OCI-LY7 (cell line): ENCODE results near the gene EPHA8. TPM values are rescaled to one million over a fixed set of nuclear protein-coding genes. Genes with fewer than 3 reads are reported as not detected.

Experiments used
- BruUV-seq: library from RNA; stranded (reverse); fragments of 400-500 nt; replicated peaks from 2 replicates; lab custom pipeline; 2021; lab: Mats Ljungman, UMichigan
- CTCF ChIA-PET: fragments of 300-600 bp; sonication (Branson Sonifier 250); formaldehyde crosslinking; loops from one replicate; lab custom pipeline; 2022; ENCODE audit warnings: antibody characterized with exemption; ENCODE audit not compliant: unreplicated experiment; lab: Charles Lee
- POLR2A ChIA-PET: fragments of 300-600 bp; sonication (Branson Sonifier 250); formaldehyde crosslinking; loops from one replicate; lab custom pipeline; 2022; ENCODE audit warnings: antibody characterized with exemption; lab: Charles Lee
- DNase-seq: peaks from one replicate; pipeline ENCODE4 v3.0.0-alpha.2; 2015; ENCODE audit warnings: low spot score
- H2AFZ ChIP-seq: fragments of 200-600 bp; sonication (generic), shearing (Covaris generic); 2 replicates; pipeline ENCODE4 v1.6.1; 2014; ENCODE audit warnings: mild to moderate bottlenecking, antibody characterized with exemption, low read length, moderate library complexity
- H3K27ac ChIP-seq: fragments of 200-600 bp; sonication (generic); 2 replicates; pipeline ENCODE4 v1.5.1; 2014; ENCODE audit warnings: mixed run types, low read depth, mild to moderate bottlenecking, moderate library complexity, low read length, inconsistent platforms; ENCODE audit not compliant: poor library complexity, severe bottlenecking
- H3K36me3 ChIP-seq: fragments of 200-600 bp; sonication (generic); 2 replicates; pipeline ENCODE4 v1.6.1; 2014; ENCODE audit warnings: mild to moderate bottlenecking, antibody characterized with exemption, low read length, moderate library complexity, mixed read lengths; ENCODE audit not compliant: insufficient read depth
- H3K4me1 ChIP-seq: fragments of 200-600 bp; sonication (generic); 2 replicates; pipeline ENCODE4 v1.5.1; 2014; ENCODE audit warnings: mild to moderate bottlenecking, low read length; ENCODE audit not compliant: insufficient read depth, poor library complexity, severe bottlenecking
- H3K4me2 ChIP-seq: fragments of 200-600 bp; sonication (generic); 2 replicates; pipeline ENCODE4 v1.6.1; 2014; ENCODE audit warnings: mild to moderate bottlenecking, low read length
- H3K4me3 ChIP-seq: fragments of 200-600 bp; sonication (generic); 2 replicates; pipeline ENCODE4 v1.5.1; 2014; ENCODE audit warnings: mild to moderate bottlenecking, low read depth, low read length; ENCODE audit not compliant: poor library complexity, severe bottlenecking
- H3K79me2 ChIP-seq: fragments of 200-600 bp; sonication (generic); 2 replicates; pipeline ENCODE4 v1.6.1; 2016; ENCODE audit warnings: low read depth, mild to moderate bottlenecking, low read length, moderate library complexity, mixed read lengths; ENCODE audit not compliant: insufficient read depth
- H3K9me2 ChIP-seq: fragments of 200-600 bp; sonication (generic); 2 replicates; pipeline ENCODE4 v1.6.1; 2016; ENCODE audit warnings: mild to moderate bottlenecking, low read length, mixed read lengths; ENCODE audit not compliant: insufficient read depth
- H3K9me3 ChIP-seq: fragments of 200-600 bp; sonication (generic); 2 replicates; pipeline ENCODE4 v1.6.1; 2014; ENCODE audit warnings: mild to moderate bottlenecking, mixed run types, low read length, mixed read lengths
- H4K20me1 ChIP-seq: fragments of 200-600 bp; sonication (generic); 2 replicates; pipeline ENCODE4 v1.6.1; 2014; ENCODE audit warnings: mild to moderate bottlenecking, antibody characterized with exemption, low read length, moderate library complexity, mixed read lengths; ENCODE audit not compliant: insufficient read depth
- CTCF ChIP-seq: fragments of 200-600 bp; sonication (generic); conservative IDR thresholded peaks from 2 replicates; pipeline ENCODE4 v1.5.1; 2014; ENCODE audit warnings: mild to moderate bottlenecking, antibody characterized with exemption, low read length, moderate library complexity, mixed read lengths
- EZH2phosphoT487 ChIP-seq: fragments of 200-600 bp; sonication (generic); IDR thresholded peaks from 2 replicates; pipeline ENCODE4 v1.6.1; 2018; ENCODE audit warnings: low read depth, borderline replicate concordance, mild to moderate bottlenecking, mixed run types, antibody characterized with exemption, low read length, moderate library complexity, mixed read lengths
- intact Hi-C: fragments of 100-400 bp; cut with micrococcal nuclease; formaldehyde crosslinking; loops from one replicate; pipeline ENCODE4 v1.10.0; 2022; ENCODE audit not compliant: unreplicated experiment
- total RNA-seq, 2 experiments: library from RNA; depleted of rRNA in 1 of 2; stranded (reverse); fragments of >200 nt in 1 of 2; shearing (Covaris generic) in 1 of 2; gene quantifications; 2 replicates each; pipeline ENCODE4 v1.2.3, GENCODE V29; 2014 to 2022

The EPHA8 gene
- total RNA-seq, 2 experiments from 2014 or later, result not detected

- H4K20me1 ChIP-seq, result no peaks in the 10 kb centered on the region
- CTCF ChIA-PET, result no interaction called here
These were observed 34.1 kb downstream of the EPHA8 start for GRCh38 chr1:22597301-22597965.

GRCh38 chr1:22597996-22598395 lies 34.7 kb downstream of the EPHA8 start:
- Histone ChIP-seq H3K4me2 (no peak overlapping the region), H3K27ac (no peak overlapping the region), H3K79me2 (no peaks in the 10 kb centered on the region), H4K20me1 (no peaks in the 10 kb centered on the region), H3K9me2 (no peaks in the 10 kb centered on the region), H3K9me3 (no peaks in the 10 kb centered on the region), H3K4me3 (no peak overlapping the region), H3K4me1 (no peaks in the 10 kb centered on the region), H2AFZ (no peak overlapping the region), H3K36me3 (no peaks in the 10 kb centered on the region)
- no TSS peak for BruUV-seq
- intact Hi-C loops, result no loop called here
- no peak for TF ChIP-seq EZH2phosphoT487
- no peak for TF ChIP-seq CTCF
- ChIA-PET POLR2A (no interaction called here), CTCF (no interaction called here)
- no peak for DNase-seq

More at GRCh38 chr1:22597301-22597965, 34.1 kb downstream of the EPHA8 start:
- POLR2A ChIA-PET, result no interaction called here
- Histone ChIP-seq H3K4me1 (no peaks in the 10 kb centered on the region), H3K36me3 (no peaks in the 10 kb centered on the region), H3K9me3 (no peaks in the 10 kb centered on the region), H3K4me3 (no peak overlapping the region), H3K27ac (no peak overlapping the region), H3K9me2 (no peaks in the 10 kb centered on the region), H3K4me2 (no peak overlapping the region), H3K79me2 (no peaks in the 10 kb centered on the region), H2AFZ (no peak overlapping the region)
- no peak for DNase-seq
- no TSS peak for BruUV-seq
- TF ChIP-seq CTCF (no peak), EZH2phosphoT487 (no peak)
- intact Hi-C loops, result no loop called here

- Histone ChIP-seq H2AFZ (no peak overlapping the region), H3K4me1 (no peaks in the 10 kb centered on the region), H3K27ac (no peak overlapping the region), H3K4me3 (no peak overlapping the region), H3K4me2 (no peak overlapping the region), H3K79me2 (no peaks in the 10 kb centered on the region), H3K36me3 (no peaks in the 10 kb centered on the region), H3K9me2 (no peaks in the 10 kb centered on the region), H4K20me1 (no peaks in the 10 kb centered on the region), H3K9me3 (no peaks in the 10 kb centered on the region)
- BruUV-seq, result no TSS peak
- intact Hi-C loops, result no loop called here
- ChIA-PET POLR2A (no interaction called here), CTCF (no interaction called here)
- no peak for DNase-seq
- TF ChIP-seq EZH2phosphoT487 (no peak), CTCF (no peak)
These were observed 35.4 kb downstream of the EPHA8 start for GRCh38 chr1:22598736-22599135.
